Smooth muscle cell (in vitro differentiated cells): ENCODE data around the gene EPHA6. TPM values are rescaled to one million over a fixed set of nuclear protein-coding genes. Genes with fewer than 3 reads are reported as not detected.

Source experiments
- DNase-seq: peaks from one replicate; lab custom pipeline; 2025; ENCODE audit not compliant: unreplicated experiment; lab: John Stamatoyannopoulos, UW
- H2AFZ ChIP-seq: fragments of 200-600 bp; sonication (generic); 2 replicates; pipeline ENCODE4 v1.6.0; 2016; ENCODE audit warnings: antibody characterized with exemption, low read depth, mild to moderate bottlenecking
- H3F3A ChIP-seq: fragments of 200-600 bp; sonication (generic); 2 replicates; pipeline ENCODE4 v1.6.0; 2017; ENCODE audit warnings: antibody characterized with exemption, low read depth
- H3K27ac ChIP-seq: fragments of 200-600 bp; sonication (generic); 2 replicates; pipeline ENCODE4 v1.5.1; 2016; ENCODE audit warnings: low read depth, mild to moderate bottlenecking
- H3K27me3 ChIP-seq: fragments of 200-600 bp; sonication (generic); 2 replicates; pipeline ENCODE4 v1.6.1; 2016; ENCODE audit warnings: low read depth, mild to moderate bottlenecking
- H3K36me3 ChIP-seq: fragments of 200-600 bp; sonication (generic); 2 replicates; pipeline ENCODE4 v1.5.1; 2016; ENCODE audit warnings: low read depth
- H3K4me1 ChIP-seq: fragments of 200-600 bp; sonication (generic); 2 replicates; pipeline ENCODE4 v1.5.1; 2016; ENCODE audit warnings: low read depth
- H3K4me2 ChIP-seq: fragments of 200-600 bp; sonication (generic); 2 replicates; pipeline ENCODE4 v1.6.0; 2016; ENCODE audit warnings: mild to moderate bottlenecking
- H3K4me3 ChIP-seq: fragments of 200-600 bp; sonication (generic); 2 replicates; pipeline ENCODE4 v1.5.1; 2016; ENCODE audit warnings: mild to moderate bottlenecking
- H3K79me2 ChIP-seq: fragments of 200-600 bp; sonication (generic); 2 replicates; pipeline ENCODE4 v1.6.0; 2016; ENCODE audit warnings: low read depth, mild to moderate bottlenecking
- H3K9ac ChIP-seq: fragments of 200-600 bp; sonication (generic); 2 replicates; pipeline ENCODE4 v1.6.0; 2016; ENCODE audit warnings: low read depth
- H3K9me3 ChIP-seq: fragments of 200-600 bp; sonication (generic); replicated peaks from 2 replicates; pipeline ENCODE4 v1.5.1; 2016; ENCODE audit warnings: low read depth
- H4K20me1 ChIP-seq: fragments of 200-600 bp; sonication (generic); 2 replicates; pipeline ENCODE4 v1.6.0; 2016; ENCODE audit warnings: low read depth
- CTCF ChIP-seq: fragments of 200-600 bp; sonication (generic); IDR thresholded peaks from 2 replicates; pipeline ENCODE4 v1.5.1; 2017; ENCODE audit warnings: borderline replicate concordance, mild to moderate bottlenecking, antibody characterized with exemption; ENCODE audit not compliant: insufficient read depth, poor library complexity, severe bottlenecking
- WGBS: methylation state at CpG from one replicate; pipeline ENCODE4 v1.1.7; 2016; ENCODE audit warnings: low lambda C conversion rate; 5-methylcytosine and 5-hydroxymethylcytosine counted together
- polyA plus RNA-seq: library from polyadenylated mRNA; unstranded; fragments of >200 nt; fragmentation: Nextera tagmentation; extraction: Ambion mirVana; gene quantifications from 2 replicates; pipeline ENCODE4 v1.2.1, GENCODE V29; 2016
- total RNA-seq: library from RNA; depleted of rRNA; stranded (reverse); fragments of >200 nt; gene quantifications from 2 replicates; pipeline ENCODE4 v1.2.3, GENCODE V29; 2014

EPHA6 gene
- total and polyA plus RNA-seq, 2 experiments from 2014 or later: 0.36 to 0.51 TPM

- 78% methylated on average over 3 of the region's 3 CpGs for WGBS
- H3K9me3 ChIP-seq: no peaks in the 10 kb centered on the region
- H3K27ac ChIP-seq: no peak overlapping the region
- H3K36me3 ChIP-seq: no peaks in the 10 kb centered on the region
- no peaks in the 10 kb centered on the region for H3K4me1 ChIP-seq
- TF ChIP-seq CTCF: no peak
- H3K27me3 ChIP-seq: no peaks in the 10 kb centered on the region
- H3K79me2 ChIP-seq: no peaks in the 10 kb centered on the region
- no peaks in the 10 kb centered on the region for H3F3A ChIP-seq
- no peaks in the 10 kb centered on the region for H4K20me1 ChIP-seq
- no peak overlapping the region for H2AFZ ChIP-seq
- no peak overlapping the region for H3K9ac ChIP-seq
- H3K4me2 ChIP-seq: no peak overlapping the region
- H3K4me3 ChIP-seq: no peak overlapping the region
- no peak for DNase-seq
Observed at GRCh38 chr3:97712919-97713318, 898.5 kb downstream of the EPHA6 start.

- no peak for TF ChIP-seq CTCF
- no peak overlapping the region for H2AFZ ChIP-seq
Observed at GRCh38 chr3:97713634-97714033, 899.2 kb downstream of the EPHA6 start.

GRCh38 chr3:97719156-97719821 lies 904.9 kb downstream of the EPHA6 start:
- 4% methylated on average over 7 of the region's 7 CpGs for WGBS

More at GRCh38 chr3:97713634-97714033, 899.2 kb downstream of the EPHA6 start:
- Histone ChIP-seq H3K4me1 (no peaks in the 10 kb centered on the region), H3K4me3 (no peak overlapping the region), H4K20me1 (no peaks in the 10 kb centered on the region), H3K27ac (no peak overlapping the region), H3K4me2 (no peak overlapping the region), H3K36me3 (no peaks in the 10 kb centered on the region), H3K79me2 (no peaks in the 10 kb centered on the region), H3F3A (no peaks in the 10 kb centered on the region), H3K9me3 (no peaks in the 10 kb centered on the region), H3K27me3 (no peaks in the 10 kb centered on the region), H3K9ac (no peak overlapping the region)
- no peak for DNase-seq
- 83% methylated on average over 1 of the region's 1 CpG for WGBS

More at GRCh38 chr3:97719156-97719821, 904.9 kb downstream of the EPHA6 start:
- Histone ChIP-seq H3K9me3 (no peaks in the 10 kb centered on the region), H3F3A (no peaks in the 10 kb centered on the region), H2AFZ (peak overlapping the region; percentile 77), H3K27ac (no peak overlapping the region), H3K36me3 (no peaks in the 10 kb centered on the region), H3K4me2 (peak overlapping the region; percentile 82), H3K27me3 (no peaks in the 10 kb centered on the region), H3K4me1 (no peaks in the 10 kb centered on the region), H3K79me2 (no peaks in the 10 kb centered on the region), H3K4me3 (peak overlapping the region; percentile 32), H3K9ac (no peak overlapping the region), H4K20me1 (no peaks in the 10 kb centered on the region)
- TF ChIP-seq CTCF: peak; percentile 93
- DNase-seq: peak; percentile 8
